Panc1 (cell line): Measurements from ENCODE around the gene OTULIN. TPM values are rescaled to one million over a fixed set of nuclear protein-coding genes. Genes with fewer than 3 reads are reported as not detected.

Source experiments
- ATAC-seq: fragments of 200-7000 bp; cut with Tn5 transposase; 2 replicates; pipeline ENCODE4 v1.9.1; 2020; ENCODE audit warnings: mild to moderate bottlenecking, moderate library complexity
- BruUV-seq: library from RNA; stranded (reverse); fragments of 400-500 nt; replicated peaks from 2 replicates; lab custom pipeline; 2021; lab: Mats Ljungman, UMichigan
- CTCF ChIA-PET: fragments of 300-600 bp; sonication (Branson Sonifier 250); formaldehyde crosslinking; loops from one replicate; lab custom pipeline; 2022; ENCODE audit warnings: antibody characterized with exemption; lab: Charles Lee
- POLR2A ChIA-PET: fragments of 300-600 bp; sonication (Branson Sonifier 250); formaldehyde crosslinking; loops from one replicate; lab custom pipeline; 2022; ENCODE audit warnings: antibody characterized with exemption; lab: Charles Lee
- DNase-seq: peaks from one replicate; pipeline ENCODE4 v3.0.0-alpha.2; 2010; ENCODE audit warnings: low read depth, low spot score
- H3K27ac ChIP-seq: 2 replicates; pipeline ENCODE4 v1.5.1; 2011; ENCODE audit warnings: mild to moderate bottlenecking, low read length, inconsistent platforms
- H3K27me3 ChIP-seq: fragments of 200-500 bp; sonication (Bioruptor generic); 2 replicates; pipeline ENCODE4 v1.6.0; 2014; ENCODE audit warnings: low read length, inconsistent platforms; ENCODE audit not compliant: control insufficient read depth, insufficient read depth
- H3K36me3 ChIP-seq: fragments of 200-500 bp; sonication (Bioruptor generic); 2 replicates; pipeline ENCODE4 v1.5.1; 2014; ENCODE audit warnings: inconsistent platforms, mild to moderate bottlenecking, low read length, moderate library complexity; ENCODE audit not compliant: control insufficient read depth, insufficient read depth
- H3K4me1 ChIP-seq: 2 replicates; pipeline ENCODE4 v1.5.1; 2011; ENCODE audit warnings: inconsistent platforms, mild to moderate bottlenecking, low read length, moderate library complexity; ENCODE audit not compliant: control insufficient read depth, insufficient read depth
- H3K4me3 ChIP-seq, 2 experiments: 2 replicates each; pipeline ENCODE4 v1.5.1; 2011 to 2012; ENCODE audit warnings: low read depth in 2 of 2, low read length in 2 of 2, mild to moderate bottlenecking in 2 of 2, inconsistent platforms in 1 of 2, moderate library complexity in 1 of 2
- H3K9me3 ChIP-seq: fragments of 200-500 bp; sonication (Bioruptor generic); 2 replicates; pipeline ENCODE4 v1.5.1; 2014; ENCODE audit warnings: low read depth, mild to moderate bottlenecking, inconsistent platforms, low read length, moderate library complexity; ENCODE audit not compliant: control insufficient read depth, insufficient read depth
- POLR2AphosphoS5 ChIP-seq: IDR thresholded peaks from 2 replicates; pipeline ENCODE4 v1.6.1; 2012; ENCODE audit warnings: mild to moderate bottlenecking, low read depth, low read length, moderate library complexity
- SIN3A ChIP-seq: IDR thresholded peaks from 2 replicates; pipeline ENCODE4 v1.6.1; 2012; ENCODE audit warnings: low read depth, mild to moderate bottlenecking, low read length, moderate library complexity, borderline replicate concordance; ENCODE audit not compliant: insufficient read depth
- TCF7L2 ChIP-seq: IDR thresholded peaks from 2 replicates; pipeline ENCODE4 v1.6.1; 2011; ENCODE audit warnings: mild to moderate bottlenecking, low read depth, low read length, inconsistent platforms
- in situ Hi-C: cut with HindIII; loops from 2 replicates; pipeline ENCODE4 v1.10.0; 2016; ENCODE audit warnings: low sequenced_read_pairs, low pct_unique_long_range_greater_than_20kb
- intact Hi-C: fragments of 100-400 bp; cut with micrococcal nuclease; formaldehyde crosslinking; loops from one replicate; pipeline ENCODE4 v1.10.0; 2022; ENCODE audit not compliant: unreplicated experiment
- total RNA-seq: library from RNA; stranded (reverse); gene quantifications from one replicate; pipeline ENCODE4 v1.2.1, GENCODE V29; 2021; ENCODE audit not compliant: unreplicated experiment
- TF ChIP-seq, protein P1 (sequence below), 2 experiments: IDR thresholded peaks; 2 replicates each; pipeline ENCODE4 v1.6.1; 2011 to 2012; ENCODE audit warnings: low read depth in 2 of 2, control low read depth in 1 of 2, low read length in 1 of 2, mild to moderate bottlenecking in 1 of 2, moderate library complexity in 1 of 2; ENCODE audit not compliant: insufficient read depth in 1 of 2
- TF ChIP-seq, protein P2 (sequence below): fragments of 450-650 bp; IDR thresholded peaks from 2 replicates; pipeline ENCODE4 v1.5.1; 2017; ENCODE audit warnings: mild to moderate bottlenecking

OTULIN gene
- total RNA-seq, 1 experiment from 2014 or later = 40.1 TPM

DNA sequence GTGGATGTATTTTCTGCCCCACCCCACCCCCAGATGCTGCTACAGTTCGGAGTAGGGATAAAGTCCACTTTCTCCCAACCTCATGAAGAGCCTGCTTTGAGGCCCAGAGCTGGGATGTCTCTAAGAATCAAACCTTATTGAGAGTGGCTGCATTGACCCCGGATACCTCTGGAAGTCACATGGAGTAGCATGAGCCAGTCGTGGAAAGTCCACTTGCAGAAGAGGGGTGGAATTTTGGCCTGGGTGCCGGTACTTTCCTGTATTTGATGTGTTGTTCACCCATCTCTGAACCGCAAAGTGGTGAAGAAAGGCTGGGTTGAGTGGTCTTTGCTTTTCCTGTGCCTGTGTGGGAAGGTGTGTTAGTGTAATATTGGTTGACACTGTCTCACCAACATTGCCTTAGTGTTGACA lies 3.7 kb downstream of the OTULIN start:
- in situ Hi-C loops (no loop called here), intact Hi-C loops (no loop called here)

DNA sequence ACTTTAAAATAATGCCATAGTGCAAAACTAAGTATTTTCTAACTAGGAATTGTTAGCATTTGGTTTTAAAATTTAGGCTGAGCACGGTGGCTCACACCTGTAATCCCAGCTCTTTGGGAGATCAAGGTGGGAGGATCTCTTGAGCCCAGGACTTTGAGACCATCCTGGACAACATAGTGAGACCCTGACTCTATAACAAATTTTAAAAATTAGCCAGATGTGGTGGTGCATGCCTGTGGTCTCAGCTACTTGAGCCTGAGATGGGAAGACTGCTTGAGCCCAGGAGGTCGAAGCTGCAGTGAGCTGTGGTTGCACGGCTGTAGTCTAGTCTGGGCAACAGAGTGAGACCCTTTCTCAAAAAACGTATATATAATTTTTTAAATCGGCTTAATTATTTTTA lies 4.9 kb downstream of the OTULIN start:
- no peak overlapping the region for H3K4me3 ChIP-seq
- BruUV-seq = no TSS peak
- peaks cover 37% of the 10 kb centered on the region for H3K4me1 ChIP-seq
- POLR2A ChIA-PET = no interaction called here
- no peak for DNase-seq
- H3K27ac ChIP-seq = no peak overlapping the region
- H3K27me3 ChIP-seq = no peaks in the 10 kb centered on the region
- ATAC-seq = no peak
- in situ Hi-C loops = no loop called here
- no peaks in the 10 kb centered on the region for H3K36me3 ChIP-seq
- TF ChIP-seq, protein P1, sequence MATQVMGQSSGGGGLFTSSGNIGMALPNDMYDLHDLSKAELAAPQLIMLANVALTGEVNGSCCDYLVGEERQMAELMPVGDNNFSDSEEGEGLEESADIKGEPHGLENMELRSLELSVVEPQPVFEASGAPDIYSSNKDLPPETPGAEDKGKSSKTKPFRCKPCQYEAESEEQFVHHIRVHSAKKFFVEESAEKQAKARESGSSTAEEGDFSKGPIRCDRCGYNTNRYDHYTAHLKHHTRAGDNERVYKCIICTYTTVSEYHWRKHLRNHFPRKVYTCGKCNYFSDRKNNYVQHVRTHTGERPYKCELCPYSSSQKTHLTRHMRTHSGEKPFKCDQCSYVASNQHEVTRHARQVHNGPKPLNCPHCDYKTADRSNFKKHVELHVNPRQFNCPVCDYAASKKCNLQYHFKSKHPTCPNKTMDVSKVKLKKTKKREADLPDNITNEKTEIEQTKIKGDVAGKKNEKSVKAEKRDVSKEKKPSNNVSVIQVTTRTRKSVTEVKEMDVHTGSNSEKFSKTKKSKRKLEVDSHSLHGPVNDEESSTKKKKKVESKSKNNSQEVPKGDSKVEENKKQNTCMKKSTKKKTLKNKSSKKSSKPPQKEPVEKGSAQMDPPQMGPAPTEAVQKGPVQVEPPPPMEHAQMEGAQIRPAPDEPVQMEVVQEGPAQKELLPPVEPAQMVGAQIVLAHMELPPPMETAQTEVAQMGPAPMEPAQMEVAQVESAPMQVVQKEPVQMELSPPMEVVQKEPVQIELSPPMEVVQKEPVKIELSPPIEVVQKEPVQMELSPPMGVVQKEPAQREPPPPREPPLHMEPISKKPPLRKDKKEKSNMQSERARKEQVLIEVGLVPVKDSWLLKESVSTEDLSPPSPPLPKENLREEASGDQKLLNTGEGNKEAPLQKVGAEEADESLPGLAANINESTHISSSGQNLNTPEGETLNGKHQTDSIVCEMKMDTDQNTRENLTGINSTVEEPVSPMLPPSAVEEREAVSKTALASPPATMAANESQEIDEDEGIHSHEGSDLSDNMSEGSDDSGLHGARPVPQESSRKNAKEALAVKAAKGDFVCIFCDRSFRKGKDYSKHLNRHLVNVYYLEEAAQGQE (IDR thresholded peaks at IDR 0.05; ENCODE audit: insufficient read depth in 1 of 2, low read depth in 2 of 2, low read length in 1 of 2) = no peak
- TF ChIP-seq TCF7L2 (no peak), POLR2AphosphoS5 (no peak), SIN3A (no peak)
- TF ChIP-seq, protein P2, sequence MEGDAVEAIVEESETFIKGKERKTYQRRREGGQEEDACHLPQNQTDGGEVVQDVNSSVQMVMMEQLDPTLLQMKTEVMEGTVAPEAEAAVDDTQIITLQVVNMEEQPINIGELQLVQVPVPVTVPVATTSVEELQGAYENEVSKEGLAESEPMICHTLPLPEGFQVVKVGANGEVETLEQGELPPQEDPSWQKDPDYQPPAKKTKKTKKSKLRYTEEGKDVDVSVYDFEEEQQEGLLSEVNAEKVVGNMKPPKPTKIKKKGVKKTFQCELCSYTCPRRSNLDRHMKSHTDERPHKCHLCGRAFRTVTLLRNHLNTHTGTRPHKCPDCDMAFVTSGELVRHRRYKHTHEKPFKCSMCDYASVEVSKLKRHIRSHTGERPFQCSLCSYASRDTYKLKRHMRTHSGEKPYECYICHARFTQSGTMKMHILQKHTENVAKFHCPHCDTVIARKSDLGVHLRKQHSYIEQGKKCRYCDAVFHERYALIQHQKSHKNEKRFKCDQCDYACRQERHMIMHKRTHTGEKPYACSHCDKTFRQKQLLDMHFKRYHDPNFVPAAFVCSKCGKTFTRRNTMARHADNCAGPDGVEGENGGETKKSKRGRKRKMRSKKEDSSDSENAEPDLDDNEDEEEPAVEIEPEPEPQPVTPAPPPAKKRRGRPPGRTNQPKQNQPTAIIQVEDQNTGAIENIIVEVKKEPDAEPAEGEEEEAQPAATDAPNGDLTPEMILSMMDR = no peak
- H3K9me3 ChIP-seq = no peaks in the 10 kb centered on the region
- CTCF ChIA-PET = no interaction called here
- intact Hi-C loops = no loop called here

More for the DNA sequence above, 3.7 kb downstream of the OTULIN start:
- no peaks in the 10 kb centered on the region for H3K9me3 ChIP-seq
- no peak overlapping the region for H3K4me3 ChIP-seq
- no peak for DNase-seq
- no peak overlapping the region for H3K27ac ChIP-seq
- peaks cover 37% of the 10 kb centered on the region for H3K4me1 ChIP-seq
- POLR2A ChIA-PET = no interaction called here
- H3K27me3 ChIP-seq = no peaks in the 10 kb centered on the region
- TF ChIP-seq, protein P2 = no peak
- TF ChIP-seq SIN3A (no peak), TCF7L2 (no peak), POLR2AphosphoS5 (no peak)
- TF ChIP-seq, protein P1 (IDR thresholded peaks at IDR 0.05; ENCODE audit: insufficient read depth in 1 of 2, low read depth in 2 of 2, low read length in 1 of 2) = no peak
- BruUV-seq = no TSS peak
- CTCF ChIA-PET = no interaction called here
- no peak for ATAC-seq
- no peaks in the 10 kb centered on the region for H3K36me3 ChIP-seq
